NCI-H2227 (cell line): ENCODE results near the gene CLEC10A.

Source experiments
- DNase-seq: peaks from one replicate; lab custom pipeline; 2025; ENCODE audit not compliant: unreplicated experiment; lab: John Stamatoyannopoulos, UW

CLEC10A gene

DNA sequence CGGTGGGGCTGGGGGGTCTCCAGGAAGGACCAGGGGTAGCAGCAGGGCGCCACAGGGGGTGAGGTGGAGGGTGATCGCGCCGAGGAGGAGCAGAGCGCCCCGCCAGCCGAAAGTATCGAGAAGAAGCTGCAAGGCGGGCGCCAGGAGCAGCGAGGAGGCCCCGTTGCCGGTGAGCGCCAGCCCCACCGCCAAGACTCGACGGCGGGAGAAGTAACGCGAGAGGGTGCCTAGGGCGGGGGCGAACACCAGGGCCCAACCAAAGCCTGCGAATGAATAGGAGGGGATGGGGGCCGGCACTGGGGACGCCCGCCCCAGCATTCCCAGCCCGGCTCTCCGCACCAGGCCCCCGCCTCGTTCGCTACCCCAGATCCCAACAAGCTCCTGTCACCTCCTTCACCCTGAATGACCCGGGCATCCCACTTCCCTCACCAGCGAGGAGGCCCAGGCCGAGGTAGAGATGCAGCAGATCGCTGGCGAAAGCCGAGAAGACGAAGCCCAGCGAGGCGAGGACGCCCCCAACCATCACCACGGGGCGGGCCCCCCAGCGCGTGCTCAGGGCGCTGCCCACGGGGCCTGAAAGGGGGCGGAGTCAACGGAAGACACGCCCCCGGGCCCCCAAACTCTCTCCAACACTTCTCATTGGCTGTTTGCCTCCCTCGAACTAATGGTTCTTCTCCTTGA is 37.4 kb downstream of the CLEC10A start:
- no peak for DNase-seq

DNA sequence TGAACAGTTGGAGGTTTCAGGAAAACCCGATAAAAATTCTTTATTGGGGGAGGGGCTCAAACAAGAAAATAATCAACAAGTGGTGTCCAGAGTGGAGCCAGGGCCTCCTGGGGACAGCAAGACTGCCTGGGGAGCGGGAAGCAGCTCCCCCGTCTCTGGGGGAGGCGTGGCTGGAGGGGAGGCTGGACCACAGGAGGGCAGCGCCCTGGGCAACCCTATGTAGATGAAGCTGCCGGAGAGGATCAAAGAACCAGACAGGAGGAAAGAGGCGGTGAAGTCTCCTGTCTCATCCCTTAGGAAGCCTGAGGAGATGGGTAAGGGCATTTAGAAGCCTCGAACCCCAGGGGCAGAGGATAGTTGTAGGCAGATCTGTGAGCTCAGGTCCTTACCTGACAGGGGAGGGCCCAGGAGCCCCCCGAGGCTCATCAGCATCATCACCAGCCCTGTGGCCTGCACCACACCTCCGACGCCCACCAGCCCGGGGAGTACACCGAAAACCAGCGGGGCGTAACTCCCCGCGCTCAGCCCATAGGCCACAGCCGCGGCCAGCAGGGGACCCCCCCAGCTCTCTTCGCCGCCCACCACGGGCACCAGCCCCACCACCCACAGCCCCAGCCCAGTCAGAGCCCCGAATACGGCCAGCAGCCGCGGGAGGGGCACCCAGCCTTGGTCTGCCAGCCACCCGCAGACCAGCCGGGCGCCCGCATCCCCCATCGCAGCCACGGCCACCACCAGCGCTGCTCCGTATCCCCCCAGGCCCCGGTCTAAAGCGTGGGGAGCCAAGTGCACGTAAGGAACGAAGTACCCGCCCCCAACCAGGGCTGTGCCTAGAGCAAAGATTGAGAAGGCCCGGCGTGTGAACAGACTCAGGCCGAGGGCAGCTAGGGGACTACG is 38.2 kb downstream of the CLEC10A start:
- no peak for DNase-seq

DNA sequence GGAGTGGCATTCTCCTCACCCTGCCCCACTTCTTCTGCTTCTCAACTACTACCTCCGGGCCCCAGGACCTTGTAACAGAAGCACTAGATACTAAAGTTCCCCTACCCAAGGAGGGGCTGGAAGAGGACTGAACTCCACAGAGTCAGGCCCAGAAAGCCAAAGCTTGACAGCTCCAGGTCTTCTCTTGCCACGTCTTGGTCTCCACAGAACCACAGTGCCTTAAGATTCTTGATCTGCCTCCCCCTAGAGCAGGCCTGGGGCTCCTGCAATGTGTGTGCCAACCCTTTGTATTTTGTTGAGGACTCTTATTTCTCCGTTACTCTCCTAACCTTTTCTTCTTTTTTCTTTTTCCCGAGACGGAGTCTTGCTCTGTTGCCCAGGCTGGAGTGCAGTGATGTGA is 40.2 kb downstream of the CLEC10A start:
- DNase-seq: no peak

DNA sequence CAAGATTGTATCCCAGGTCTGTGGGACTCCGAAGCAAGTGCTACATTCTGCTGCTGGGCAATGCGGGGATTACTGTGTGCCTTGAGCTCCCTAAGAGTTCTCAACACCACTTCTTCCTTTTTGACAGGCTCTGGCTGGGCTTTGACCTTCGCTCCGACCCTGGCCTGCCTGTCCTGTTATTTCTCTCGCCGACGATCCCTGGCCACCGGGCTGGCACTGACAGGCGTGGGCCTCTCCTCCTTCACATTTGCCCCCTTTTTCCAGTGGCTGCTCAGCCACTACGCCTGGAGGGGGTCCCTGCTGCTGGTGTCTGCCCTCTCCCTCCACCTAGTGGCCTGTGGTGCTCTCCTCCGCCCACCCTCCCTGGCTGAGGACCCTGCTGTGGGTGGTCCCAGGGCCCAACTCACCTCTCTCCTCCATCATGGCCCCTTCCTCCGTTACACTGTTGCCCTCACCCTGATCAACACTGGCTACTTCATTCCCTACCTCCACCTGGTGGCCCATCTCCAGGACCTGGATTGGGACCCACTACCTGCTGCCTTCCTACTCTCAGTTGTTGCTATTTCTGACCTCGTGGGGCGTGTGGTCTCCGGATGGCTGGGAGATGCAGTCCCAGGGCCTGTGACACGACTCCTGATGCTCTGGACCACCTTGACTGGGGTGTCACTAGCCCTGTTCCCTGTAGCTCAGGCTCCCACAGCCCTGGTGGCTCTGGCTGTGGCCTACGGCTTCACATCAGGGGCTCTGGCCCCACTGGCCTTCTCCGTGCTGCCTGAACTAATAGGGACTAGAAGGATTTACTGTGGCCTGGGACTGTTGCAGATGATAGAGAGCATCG is 41.8 kb downstream of the CLEC10A start:
- no peak for DNase-seq

DNA sequence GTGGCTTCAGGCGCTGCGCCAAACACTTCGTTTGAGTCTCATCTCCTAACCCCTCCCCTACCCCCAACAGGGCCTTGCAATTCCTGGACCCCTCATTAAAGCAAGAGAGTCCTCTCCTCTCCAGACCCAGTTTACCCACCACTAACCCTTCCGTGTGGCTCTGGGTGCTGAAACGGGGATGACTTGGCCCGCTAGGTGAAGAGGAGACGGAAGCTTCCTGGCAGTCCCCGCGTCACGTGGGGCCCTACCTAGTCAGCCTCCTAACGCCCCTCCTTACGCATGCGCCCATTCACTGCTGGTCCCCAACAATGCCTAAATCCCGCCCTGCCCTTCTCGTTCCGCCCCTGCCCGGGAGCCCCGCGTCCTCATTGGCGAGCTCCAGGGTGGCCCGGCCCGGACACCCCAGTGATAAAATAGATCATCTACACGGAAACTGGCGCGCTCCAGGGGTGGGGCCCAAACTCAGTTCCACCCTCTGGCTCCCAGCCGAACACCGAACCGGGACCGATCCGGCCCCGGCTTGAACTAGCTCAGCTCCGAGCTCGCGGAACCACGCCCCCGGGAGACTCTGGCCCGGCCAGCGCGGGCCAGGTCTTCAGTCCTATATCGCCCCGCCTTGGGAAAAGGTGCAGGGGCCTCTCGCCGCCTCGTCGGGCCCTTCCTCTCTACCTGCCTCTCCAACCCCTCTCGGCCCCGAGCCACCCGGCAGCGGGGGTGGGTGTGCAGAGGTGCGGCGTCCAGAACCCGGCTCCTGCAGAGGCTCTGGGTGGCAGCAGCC is 44.3 kb downstream of the CLEC10A start, which contains the start of gene SLC16A13:
TSS of gene SLC16A13 (plus strand) at position 425 of the 778 bp plus-strand sequence. CDS start 368 bp downstream, outside the sequence.
- peak; percentile 92 for DNase-seq

DNA sequence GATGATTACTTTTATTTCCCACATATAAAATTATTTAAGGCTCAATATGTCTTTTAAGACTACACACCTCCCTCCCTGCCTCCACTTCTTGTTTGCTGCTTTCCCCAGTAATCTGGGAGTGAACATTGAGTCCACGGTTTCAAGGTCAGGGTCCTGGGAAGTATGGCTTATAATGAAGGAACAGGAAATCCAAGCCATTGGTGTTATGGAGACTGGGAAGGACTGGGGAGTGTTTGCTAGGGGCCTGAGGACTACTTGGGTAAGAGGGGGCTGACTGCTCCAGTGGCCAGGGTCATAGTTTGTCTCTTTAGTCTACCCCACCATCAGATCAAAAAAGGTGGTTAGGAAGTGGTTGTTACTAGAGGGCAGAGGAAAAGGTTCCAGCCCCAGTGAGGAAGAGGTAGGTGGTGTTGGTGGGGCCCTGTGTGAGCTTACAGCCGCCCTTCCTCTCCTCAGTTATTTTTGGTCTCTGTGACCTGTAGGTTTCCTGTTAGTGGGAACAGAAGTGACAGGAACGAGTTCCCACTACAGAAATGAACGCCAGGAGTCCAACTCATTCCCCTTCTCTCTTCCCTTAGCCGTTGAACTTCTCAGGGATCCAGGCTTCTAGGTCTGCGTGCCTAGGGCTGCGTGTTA is 45.0 kb downstream of the CLEC10A start:
- DNase-seq: no peak

DNA sequence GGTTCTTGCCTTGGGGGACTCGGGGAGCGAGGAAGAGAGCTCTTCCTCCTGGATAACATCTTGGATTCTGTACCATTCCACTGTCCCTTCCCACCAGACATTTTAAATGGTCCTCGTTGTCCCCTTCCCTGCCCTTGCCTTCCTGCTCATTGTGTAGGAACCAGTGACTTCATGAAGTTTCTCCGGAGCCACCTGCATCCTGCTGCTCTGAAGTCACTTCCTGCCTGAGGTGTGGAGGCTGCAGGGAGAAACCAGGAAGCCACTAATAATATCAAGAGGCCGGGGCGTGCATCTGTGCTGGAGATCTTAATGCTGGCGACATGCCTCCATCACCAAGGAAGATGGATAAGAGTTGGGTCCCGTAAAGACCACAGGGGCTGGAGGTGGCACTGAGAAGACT is 50.4 kb downstream of the CLEC10A start:
- DNase-seq: no peak

DNA sequence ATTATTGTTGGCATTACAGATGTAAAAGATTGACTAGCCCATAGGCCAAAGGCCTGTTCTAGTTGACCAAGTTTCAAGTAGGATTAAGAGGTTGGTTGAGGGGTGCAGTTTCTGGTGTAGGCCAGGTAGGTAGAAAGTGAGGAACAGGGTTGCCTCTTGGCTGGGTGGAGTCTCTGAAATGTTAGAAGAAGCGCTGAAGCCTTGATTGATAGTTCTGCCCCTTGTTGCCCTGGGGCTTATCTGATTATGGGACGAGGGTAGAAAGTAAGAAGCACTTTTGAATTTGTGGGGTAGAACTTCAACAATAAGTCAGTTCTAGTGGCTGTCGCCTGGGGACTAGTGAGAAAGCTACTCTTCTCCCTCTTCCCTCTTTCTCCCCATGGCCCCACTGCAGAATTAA is 51.0 kb downstream of the CLEC10A start:
- DNase-seq: no peak

DNA sequence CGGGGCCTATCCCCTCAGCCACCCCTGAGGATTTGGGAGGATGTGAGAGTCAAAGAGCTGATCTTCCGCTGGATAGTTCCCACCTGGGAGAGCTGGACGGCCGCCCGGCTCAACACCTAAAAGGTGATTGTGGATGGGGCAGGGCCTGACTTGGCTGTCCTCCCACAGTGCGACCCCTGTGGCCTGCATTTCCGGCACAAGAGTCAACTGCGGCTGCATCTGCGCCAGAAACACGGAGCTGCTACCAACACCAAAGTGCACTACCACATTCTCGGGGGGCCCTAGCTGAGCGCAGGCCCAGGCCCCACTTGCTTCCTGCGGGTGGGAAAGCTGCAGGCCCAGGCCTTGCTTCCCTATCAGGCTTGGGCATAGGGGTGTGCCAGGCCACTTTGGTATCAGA is 52.7 kb downstream of the CLEC10A start:
- DNase-seq: no peak

DNA sequence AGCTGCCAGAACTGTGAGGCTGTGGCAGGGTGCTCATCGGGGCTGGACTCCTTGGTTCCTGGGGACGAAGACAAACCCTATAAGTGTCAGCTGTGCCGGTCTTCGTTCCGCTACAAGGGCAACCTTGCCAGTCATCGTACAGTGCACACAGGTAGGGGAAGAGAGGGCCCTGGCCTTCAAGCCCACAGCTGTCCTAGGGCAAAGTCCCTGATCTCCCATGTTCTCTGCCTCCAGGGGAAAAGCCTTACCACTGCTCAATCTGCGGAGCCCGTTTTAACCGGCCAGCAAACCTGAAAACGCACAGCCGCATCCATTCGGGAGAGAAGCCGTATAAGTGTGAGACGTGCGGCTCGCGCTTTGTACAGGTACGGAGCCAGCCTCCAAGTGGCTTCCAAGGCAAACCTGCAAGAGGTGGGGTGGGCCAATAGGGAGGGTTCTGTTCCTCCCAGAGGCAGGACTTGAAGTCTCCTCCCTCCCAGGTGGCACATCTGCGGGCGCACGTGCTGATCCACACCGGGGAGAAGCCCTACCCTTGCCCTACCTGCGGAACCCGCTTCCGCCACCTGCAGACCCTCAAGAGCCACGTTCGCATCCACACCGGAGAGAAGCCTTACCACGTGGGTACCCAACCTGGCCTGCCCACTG is 53.5 kb downstream of the CLEC10A start:
- no peak for DNase-seq

DNA sequence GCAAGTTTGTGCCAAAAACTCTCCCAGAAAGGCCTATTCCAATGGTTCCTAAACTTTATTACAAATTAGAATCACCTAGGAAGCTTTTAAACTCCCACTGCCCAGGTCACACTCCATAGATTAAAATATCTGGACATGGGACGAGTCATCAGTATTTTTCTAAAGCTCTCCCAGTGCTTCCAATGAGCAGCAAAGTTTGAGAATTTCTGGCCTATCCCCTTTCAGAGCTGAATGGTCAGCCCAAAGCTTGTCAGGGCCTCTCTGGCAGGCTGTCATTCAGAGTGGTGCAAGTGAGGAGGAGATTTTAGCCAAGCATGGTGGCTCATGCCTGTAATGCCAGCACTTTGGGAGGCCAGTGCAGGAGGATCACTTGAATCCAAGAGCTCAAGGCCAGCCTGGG is 54.8 kb downstream of the CLEC10A start:
- DNase-seq: no peak
